Rectal smooth muscle tissue (tissue), 1 donor: Measurements from ENCODE around the gene ATG16L1.

Source experiments
- H3K27ac ChIP-seq: one replicate; pipeline ENCODE4 v1.7.0; 2013; ENCODE audit warnings: low read depth, low read length, inconsistent platforms
- H3K27me3 ChIP-seq: one replicate; pipeline ENCODE4 v1.7.0; 2013; ENCODE audit warnings: low read length; ENCODE audit not compliant: control insufficient read depth, insufficient read depth
- H3K36me3 ChIP-seq: one replicate; pipeline ENCODE4 v1.7.0; 2013; ENCODE audit warnings: low read length; ENCODE audit not compliant: control insufficient read depth, insufficient read depth
- H3K4me1 ChIP-seq: one replicate; pipeline ENCODE4 v1.7.0; 2013; ENCODE audit warnings: low read length; ENCODE audit not compliant: control insufficient read depth, insufficient read depth
- H3K4me3 ChIP-seq: one replicate; pipeline ENCODE4 v1.7.0; 2013; ENCODE audit warnings: low read length
- H3K9ac ChIP-seq: one replicate; pipeline ENCODE4 v1.7.0; 2013; ENCODE audit warnings: low read length

ATG16L1 gene

DNA sequence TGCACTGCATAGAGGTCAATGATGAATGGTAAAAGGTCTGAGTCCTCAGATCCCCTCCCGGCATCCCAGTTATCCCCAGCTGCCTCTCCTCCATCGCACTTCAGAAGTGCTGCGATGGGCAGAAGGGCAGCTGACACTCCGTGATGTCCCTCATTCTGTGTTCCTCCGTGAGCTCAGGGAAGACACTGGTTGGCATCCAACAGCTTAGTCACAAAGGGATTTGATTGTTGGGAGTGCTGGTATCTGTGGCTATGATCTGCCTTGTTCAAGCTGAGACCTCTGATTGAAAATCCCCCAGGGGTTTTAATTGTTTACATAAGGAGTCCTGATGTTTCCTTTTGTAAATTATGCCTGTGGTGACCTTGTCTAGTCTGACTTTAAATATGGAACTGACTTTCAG is 37.2 kb downstream of the ATG16L1 start:
- Histone ChIP-seq H3K27ac (no peak overlapping the region), H3K36me3 (peaks cover 51% of the 10 kb centered on the region), H3K9ac (no peak overlapping the region), H3K4me3 (no peak overlapping the region), H3K4me1 (no peaks in the 10 kb centered on the region), H3K27me3 (no peaks in the 10 kb centered on the region)

DNA sequence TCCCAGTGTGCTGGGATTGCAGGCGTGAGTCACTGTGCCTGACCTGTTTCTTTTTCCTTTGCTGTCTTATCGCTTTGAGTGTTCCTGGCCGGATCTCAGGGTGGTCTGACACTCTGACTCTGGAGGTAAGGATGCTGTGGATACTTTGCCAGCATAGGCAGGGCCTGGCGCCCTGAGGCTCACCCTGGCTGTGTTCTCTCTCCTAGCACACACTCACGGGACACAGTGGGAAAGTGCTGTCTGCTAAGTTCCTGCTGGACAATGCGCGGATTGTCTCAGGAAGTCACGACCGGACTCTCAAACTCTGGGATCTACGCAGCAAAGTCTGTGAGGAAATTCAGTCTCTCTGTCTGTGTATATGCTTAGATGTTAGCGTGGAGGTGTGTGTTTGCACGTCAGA is 38.2 kb downstream of the ATG16L1 start:
- Histone ChIP-seq H3K9ac (no peak overlapping the region), H3K27ac (no peak overlapping the region), H3K4me1 (no peaks in the 10 kb centered on the region), H3K36me3 (peaks cover 61% of the 10 kb centered on the region), H3K4me3 (no peak overlapping the region), H3K27me3 (no peaks in the 10 kb centered on the region)

DNA sequence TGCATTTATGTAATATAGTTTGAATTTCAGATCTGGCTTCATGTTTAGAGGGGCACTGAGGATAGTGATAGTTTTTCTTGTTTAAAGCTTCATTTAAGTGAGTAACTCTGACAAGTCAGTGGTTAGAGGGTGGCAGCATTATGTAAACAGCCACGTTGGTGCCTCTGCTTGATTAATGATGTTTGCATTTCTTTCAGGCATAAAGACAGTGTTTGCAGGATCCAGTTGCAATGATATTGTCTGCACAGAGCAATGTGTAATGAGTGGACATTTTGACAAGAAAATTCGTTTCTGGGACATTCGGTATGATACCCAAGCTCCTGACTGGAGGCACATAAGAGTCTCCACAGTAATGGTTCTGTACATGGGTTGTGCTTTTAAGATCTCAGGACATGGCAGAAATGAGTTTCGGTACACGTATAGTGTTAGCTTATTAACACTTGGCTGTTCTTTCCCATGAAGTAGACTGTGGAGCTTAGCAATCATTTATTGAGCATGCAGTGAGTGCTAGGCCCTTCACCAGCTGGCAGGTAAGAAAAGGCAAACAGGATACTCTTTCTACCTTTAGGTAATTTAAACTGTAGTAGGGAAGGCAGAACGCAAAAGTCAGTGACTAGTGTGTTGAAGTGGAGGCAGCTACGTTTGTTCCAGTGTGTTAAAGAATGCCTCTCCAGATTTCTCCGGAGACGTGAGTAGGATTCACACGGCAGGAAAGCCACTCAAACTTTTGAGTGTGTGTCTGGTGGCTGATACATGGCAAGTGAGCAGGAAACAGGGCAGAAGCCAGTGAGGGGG is 38.8 kb downstream of the ATG16L1 start:
- peaks cover 65% of the 10 kb centered on the region for H3K36me3 ChIP-seq
- H3K4me3 ChIP-seq: no peak overlapping the region
- no peak overlapping the region for H3K9ac ChIP-seq
- H3K27ac ChIP-seq: no peak overlapping the region
- H3K27me3 ChIP-seq: no peaks in the 10 kb centered on the region
- no peaks in the 10 kb centered on the region for H3K4me1 ChIP-seq

DNA sequence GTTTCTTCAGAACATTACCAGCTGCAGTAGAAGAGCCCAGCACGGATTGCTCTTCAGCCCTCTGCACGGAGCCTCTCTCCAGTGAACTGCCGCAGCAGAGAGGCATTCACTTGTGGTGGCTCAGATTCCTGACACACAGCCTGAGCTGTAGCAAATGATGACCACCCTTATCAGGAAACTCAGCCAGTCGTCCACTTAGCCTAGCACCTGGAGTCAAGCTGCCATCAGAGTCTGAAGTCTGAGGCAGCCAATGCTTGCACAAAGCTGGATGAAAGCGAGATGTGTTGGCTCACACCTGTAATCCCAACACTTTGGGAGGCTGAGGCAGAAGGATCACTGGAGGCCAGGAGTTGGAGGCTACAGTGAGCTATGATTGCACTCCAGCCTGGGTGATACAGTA is 44.4 kb downstream of the ATG16L1 start:
- H3K4me3 ChIP-seq: no peak overlapping the region

DNA sequence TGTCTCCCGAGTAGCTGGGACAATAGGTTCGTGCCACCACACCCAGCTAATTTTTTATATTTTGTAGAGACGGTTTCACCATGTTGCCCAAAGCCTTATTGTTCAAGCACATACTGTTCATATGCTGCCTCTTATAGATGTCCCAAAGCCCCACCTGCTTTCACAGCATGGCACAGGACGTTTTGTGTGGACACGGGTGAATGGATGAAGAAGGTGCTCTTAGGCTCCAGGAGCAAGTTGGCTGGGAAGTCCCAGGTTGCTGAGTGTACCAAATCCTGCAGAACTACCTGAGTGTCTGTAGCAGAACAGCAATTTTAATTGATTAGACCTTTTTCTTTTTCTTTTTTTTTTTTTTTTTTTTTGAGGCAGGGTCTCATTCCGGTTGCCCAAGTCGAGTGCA is 45.6 kb downstream of the ATG16L1 start:
- Histone ChIP-seq H3K9ac (no peak overlapping the region), H3K27me3 (no peaks in the 10 kb centered on the region), H3K4me3 (no peak overlapping the region), H3K4me1 (no peaks in the 10 kb centered on the region), H3K27ac (no peak overlapping the region), H3K36me3 (peaks cover 34% of the 10 kb centered on the region)

More for the DNA sequence above, 44.4 kb downstream of the ATG16L1 start:
- Histone ChIP-seq H3K27ac (no peak overlapping the region), H3K27me3 (no peaks in the 10 kb centered on the region), H3K4me1 (no peaks in the 10 kb centered on the region), H3K9ac (no peak overlapping the region), H3K36me3 (peaks cover 45% of the 10 kb centered on the region)

DNA sequence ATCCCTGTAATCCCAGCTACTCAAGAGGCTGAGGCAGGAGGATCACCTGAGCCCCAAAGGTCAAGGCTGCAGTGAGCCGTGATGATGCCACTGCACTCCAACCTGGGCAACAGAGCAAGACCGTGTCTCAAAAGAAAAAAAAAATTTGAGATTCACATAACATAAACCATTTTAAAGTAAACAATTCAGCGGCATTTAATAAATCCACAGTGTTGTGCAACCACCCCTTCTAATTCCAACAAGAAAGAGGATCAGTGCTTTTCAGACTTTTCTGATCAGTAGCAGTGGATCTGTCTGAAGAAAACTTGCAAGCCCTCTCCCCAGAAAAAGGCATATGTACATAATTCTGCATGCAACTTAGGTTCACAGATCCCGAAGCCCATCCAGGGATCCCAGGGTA is 48.9 kb downstream of the ATG16L1 start:
- H3K27ac ChIP-seq: no peak overlapping the region
- H3K27me3 ChIP-seq: no peaks in the 10 kb centered on the region
- H3K36me3 ChIP-seq: peaks cover 3% of the 10 kb centered on the region
- H3K9ac ChIP-seq: no peak overlapping the region
- no peak overlapping the region for H3K4me3 ChIP-seq
- no peaks in the 10 kb centered on the region for H3K4me1 ChIP-seq

DNA sequence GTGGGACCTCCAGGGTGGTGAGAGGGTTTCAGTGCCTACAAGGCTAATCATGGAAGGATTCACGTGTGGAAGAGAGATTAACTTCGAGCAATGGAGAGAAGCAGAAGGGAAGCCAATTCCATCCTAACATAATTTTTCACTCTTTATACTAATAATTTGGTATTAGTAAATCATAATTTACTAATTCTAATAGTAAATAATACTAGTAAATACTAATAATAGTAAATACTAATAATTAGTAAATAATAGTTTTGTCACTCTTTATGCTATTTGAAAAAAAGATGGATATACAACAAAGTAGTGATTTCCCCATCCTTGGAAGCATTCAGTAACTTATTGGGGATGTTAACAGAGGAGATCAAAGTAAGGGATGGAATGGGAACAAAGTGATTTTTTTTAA is 49.8 kb downstream of the ATG16L1 start:
- no peak overlapping the region for H3K4me3 ChIP-seq
- H3K36me3 ChIP-seq: no peaks in the 10 kb centered on the region
- no peaks in the 10 kb centered on the region for H3K27me3 ChIP-seq
- no peaks in the 10 kb centered on the region for H3K4me1 ChIP-seq
- no peak overlapping the region for H3K9ac ChIP-seq
- no peak overlapping the region for H3K27ac ChIP-seq

DNA sequence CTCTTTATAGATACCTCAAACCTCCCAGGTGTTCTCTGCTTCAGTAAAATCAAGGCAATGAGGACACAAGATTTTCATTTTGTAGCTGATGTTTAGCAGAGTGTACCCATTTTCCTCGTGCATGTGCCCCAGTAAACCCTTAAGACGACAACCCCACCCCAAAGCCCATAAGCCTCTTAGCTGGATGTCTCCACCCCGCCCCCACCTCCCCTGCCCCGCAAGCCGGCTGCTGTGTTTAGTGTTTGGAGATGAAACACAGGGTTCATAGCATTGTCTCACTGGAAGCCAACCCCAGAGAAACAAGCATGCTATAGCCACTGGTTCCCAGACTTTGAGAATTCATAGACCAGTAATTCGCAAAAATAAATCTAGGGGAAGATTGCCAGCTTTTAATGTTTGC is 50.3 kb downstream of the ATG16L1 start:
- Histone ChIP-seq H3K27ac (no peak overlapping the region), H3K4me1 (no peaks in the 10 kb centered on the region), H3K9ac (no peak overlapping the region), H3K27me3 (no peaks in the 10 kb centered on the region), H3K36me3 (no peaks in the 10 kb centered on the region), H3K4me3 (no peak overlapping the region)

DNA sequence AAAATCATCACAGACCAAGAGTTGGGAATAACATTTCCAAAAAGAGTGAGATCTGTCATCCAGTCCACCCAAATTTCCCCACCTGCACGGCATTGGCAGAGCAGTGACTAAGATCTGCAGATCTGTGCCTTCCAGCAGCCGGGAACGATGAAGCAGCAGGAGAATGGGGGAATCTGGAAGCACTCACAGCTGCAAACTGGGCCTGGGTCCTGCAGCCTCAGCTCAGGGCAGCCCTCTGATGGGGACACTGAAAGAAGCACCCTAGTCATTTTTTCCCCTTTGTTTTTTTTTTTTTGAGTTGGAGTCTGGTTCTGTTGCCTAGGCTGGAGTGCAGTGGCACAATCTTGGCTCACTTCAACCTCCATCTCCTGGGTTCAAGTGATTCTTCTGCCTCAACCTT is 51.8 kb downstream of the ATG16L1 start:
- Histone ChIP-seq H3K27ac (no peak overlapping the region), H3K36me3 (no peaks in the 10 kb centered on the region), H3K27me3 (no peaks in the 10 kb centered on the region), H3K4me3 (no peak overlapping the region), H3K9ac (no peak overlapping the region), H3K4me1 (no peaks in the 10 kb centered on the region)

DNA sequence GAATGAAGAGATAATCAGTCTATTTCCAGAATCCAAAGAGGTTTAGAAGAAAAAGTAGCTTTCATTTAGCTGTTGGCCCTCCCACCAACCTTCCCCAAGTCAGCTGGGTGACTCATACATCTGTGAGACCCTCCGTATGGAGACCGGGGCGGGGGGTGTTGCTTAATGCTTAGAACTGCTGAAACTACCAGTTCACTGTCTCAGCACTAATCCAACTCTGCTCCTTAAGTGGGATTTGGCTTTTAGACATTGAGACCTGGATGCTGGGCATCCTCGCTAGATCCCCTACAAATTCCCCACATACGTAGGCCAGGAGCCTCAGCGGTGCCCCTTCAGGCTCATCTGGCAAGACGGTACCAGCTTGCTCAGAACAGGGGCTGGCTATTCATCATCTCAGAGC is 56.1 kb downstream of the ATG16L1 start, which contains the start of gene SAG:
Gene SAG (plus strand): TSS at position 252 of the 400 bp plus-strand sequence. CDS start 1,374 bp downstream, outside the sequence.
- H3K27me3 ChIP-seq: no peaks in the 10 kb centered on the region
- H3K36me3 ChIP-seq: no peaks in the 10 kb centered on the region
- H3K4me3 ChIP-seq: no peak within 1 kb of the TSS
- H3K4me1 ChIP-seq: no peaks in the 10 kb centered on the region
- H3K27ac ChIP-seq: no peak within 1 kb of the TSS
- no peak within 1 kb of the TSS for H3K9ac ChIP-seq

DNA sequence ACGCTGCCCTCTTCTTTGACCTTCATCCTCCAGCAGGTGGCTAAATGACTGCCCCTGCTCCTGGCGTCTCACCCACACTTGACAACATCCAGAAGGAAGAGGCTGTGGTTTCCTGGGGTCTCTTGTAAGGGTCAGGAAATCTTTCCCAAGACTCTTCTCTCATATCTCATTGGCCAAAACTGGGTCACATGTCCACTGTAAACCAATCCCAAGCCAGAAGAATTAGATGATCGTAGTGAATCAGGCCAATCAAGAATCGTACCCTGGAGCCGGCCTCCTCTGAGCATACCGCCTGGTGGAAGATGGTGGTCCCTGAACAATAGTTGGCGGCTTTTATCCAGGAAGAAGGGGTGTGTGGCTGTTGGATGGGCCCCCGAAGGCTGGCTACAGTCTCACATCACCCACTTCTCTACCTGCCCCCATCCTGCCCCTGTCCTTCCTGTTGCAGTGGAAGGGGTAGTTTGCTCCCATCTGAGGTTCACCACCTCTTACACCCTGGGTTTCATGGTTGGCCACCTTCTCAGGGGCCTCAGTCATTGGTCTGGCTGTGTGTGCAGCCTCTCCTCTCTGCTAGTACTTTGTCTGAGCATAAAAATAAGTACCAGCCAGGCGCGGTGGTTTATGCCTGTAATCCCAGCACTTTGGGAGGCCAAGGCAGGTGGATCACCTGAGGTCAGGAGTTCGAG is 59.9 kb downstream of the ATG16L1 start:
- Histone ChIP-seq H3K36me3 (no peaks in the 10 kb centered on the region), H3K4me1 (no peaks in the 10 kb centered on the region), H3K27me3 (no peaks in the 10 kb centered on the region), H3K9ac (no peak overlapping the region), H3K27ac (no peak overlapping the region), H3K4me3 (no peak overlapping the region)

DNA sequence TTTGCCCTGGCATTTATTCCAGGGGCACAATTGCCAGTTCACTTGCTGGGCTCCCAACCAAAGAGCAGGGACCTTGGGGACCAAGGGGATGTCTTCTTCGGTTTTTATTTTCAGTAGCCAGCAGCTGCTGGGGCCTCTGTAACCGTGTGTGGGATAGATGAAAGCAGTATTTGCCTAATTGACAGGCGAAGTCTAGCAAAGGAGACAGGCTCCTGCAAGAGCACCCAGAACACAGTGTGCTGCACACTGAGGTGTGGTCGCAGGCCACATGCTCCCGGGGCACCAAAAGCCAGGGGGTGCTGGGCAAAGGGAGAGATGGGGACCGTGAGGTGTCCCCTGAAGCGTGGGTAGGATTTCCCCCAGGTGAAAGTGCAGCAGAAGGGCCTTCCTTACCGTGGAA is 61.4 kb downstream of the ATG16L1 start:
- Histone ChIP-seq H3K4me3 (no peak overlapping the region), H3K27me3 (no peaks in the 10 kb centered on the region), H3K36me3 (no peaks in the 10 kb centered on the region), H3K27ac (no peak overlapping the region), H3K9ac (no peak overlapping the region), H3K4me1 (no peaks in the 10 kb centered on the region)
